HEK293 (cell line): Measurements from ENCODE around the gene THSD4.
A peak's percentile ranks its signal among the peaks of the same experiment; 100 is the strongest.

ENCODE experiments used
- CTCF ChIP-seq: fragments of 450-650 bp; formaldehyde crosslinking; IDR thresholded peaks from 2 replicates; pipeline ENCODE4 v1.5.1; 2016; ENCODE audit warnings: missing biosample characterization, missing genetic modification characterization
- GLI2 ChIP-seq: fragments of 450-650 bp; formaldehyde crosslinking; IDR thresholded peaks from 2 replicates; pipeline ENCODE4; 2017; ENCODE audit warnings: missing biosample characterization, missing genetic modification characterization, low read depth, borderline replicate concordance
- INSM2 ChIP-seq: fragments of 450-650 bp; formaldehyde crosslinking; IDR thresholded peaks from 2 replicates; pipeline ENCODE4 v1.5.1; 2016; ENCODE audit warnings: missing biosample characterization, missing genetic modification characterization
- KLF7 ChIP-seq: fragments of 450-650 bp; formaldehyde crosslinking; IDR thresholded peaks from 2 replicates; pipeline ENCODE4 v1.5.1; 2016; ENCODE audit warnings: missing biosample characterization, missing genetic modification characterization, borderline replicate concordance
- PRDM1 ChIP-seq: fragments of 450-650 bp; formaldehyde crosslinking; IDR thresholded peaks from 2 replicates; pipeline ENCODE4; 2016; ENCODE audit warnings: missing biosample characterization, missing genetic modification characterization
- SP7 ChIP-seq: fragments of 450-650 bp; formaldehyde crosslinking; IDR thresholded peaks from 2 replicates; pipeline ENCODE4 v1.5.1; 2016; ENCODE audit warnings: missing biosample characterization, missing genetic modification characterization
- ZNF121 ChIP-seq: fragments of 450-650 bp; formaldehyde crosslinking; IDR thresholded peaks from 2 replicates; pipeline ENCODE4 v1.5.1; 2016; ENCODE audit warnings: missing biosample characterization, missing genetic modification characterization
- ZNF155 ChIP-seq: fragments of 450-650 bp; formaldehyde crosslinking; IDR thresholded peaks from 2 replicates; pipeline ENCODE4 v1.5.1; 2016; ENCODE audit warnings: missing biosample characterization, missing genetic modification characterization
- ZNF16 ChIP-seq: fragments of 450-650 bp; formaldehyde crosslinking; IDR thresholded peaks from 2 replicates; pipeline ENCODE4 v1.5.1; 2016; ENCODE audit warnings: low read depth, missing biosample characterization, missing genetic modification characterization
- ZNF18 ChIP-seq: fragments of 450-650 bp; formaldehyde crosslinking; IDR thresholded peaks from 2 replicates; pipeline ENCODE4 v1.5.1; 2016; ENCODE audit warnings: missing biosample characterization, missing genetic modification characterization
- ZNF211 ChIP-seq: fragments of 450-650 bp; formaldehyde crosslinking; IDR thresholded peaks from 2 replicates; pipeline ENCODE4 v1.5.1; 2016; ENCODE audit warnings: low read depth, missing biosample characterization, missing genetic modification characterization
- ZNF239 ChIP-seq: fragments of 450-650 bp; formaldehyde crosslinking; IDR thresholded peaks from 2 replicates; pipeline ENCODE4 v1.5.1; 2016; ENCODE audit warnings: missing biosample characterization, missing genetic modification characterization
- ZNF248 ChIP-seq: fragments of 450-650 bp; formaldehyde crosslinking; IDR thresholded peaks from 2 replicates; pipeline ENCODE4 v1.5.1; 2017; ENCODE audit warnings: missing biosample characterization, missing genetic modification characterization
- ZNF302 ChIP-seq: fragments of 450-650 bp; formaldehyde crosslinking; IDR thresholded peaks from 2 replicates; pipeline ENCODE4 v1.5.1; 2016; ENCODE audit warnings: missing biosample characterization, missing genetic modification characterization, low read depth
- ZNF350 ChIP-seq: fragments of 450-650 bp; formaldehyde crosslinking; IDR thresholded peaks from 2 replicates; pipeline ENCODE4 v1.5.0; 2017; ENCODE audit warnings: missing biosample characterization, mild to moderate bottlenecking, missing genetic modification characterization
- ZNF629 ChIP-seq: fragments of 450-650 bp; formaldehyde crosslinking; IDR thresholded peaks from 2 replicates; pipeline ENCODE4 v1.5.1; 2017; ENCODE audit warnings: missing biosample characterization, missing genetic modification characterization
- ZNF677 ChIP-seq: fragments of 450-650 bp; IDR thresholded peaks from 2 replicates; pipeline ENCODE4 v1.5.0; 2018; ENCODE audit warnings: missing biosample characterization, mild to moderate bottlenecking, missing genetic modification characterization, moderate library complexity
- ZNF747 ChIP-seq: fragments of 450-650 bp; formaldehyde crosslinking; IDR thresholded peaks from 2 replicates; pipeline ENCODE4 v1.5.1; 2016; ENCODE audit warnings: missing biosample characterization, missing genetic modification characterization
- TF ChIP-seq, protein P1 (sequence below): fragments of 450-650 bp; formaldehyde crosslinking; IDR thresholded peaks from 2 replicates; pipeline ENCODE4 v1.5.1; 2016; ENCODE audit warnings: missing biosample characterization, missing genetic modification characterization, low read depth
- TF ChIP-seq, protein P2 (sequence below): fragments of 450-650 bp; formaldehyde crosslinking; IDR thresholded peaks from 2 replicates; pipeline ENCODE4 v1.5.1; 2016; ENCODE audit warnings: missing biosample characterization, missing genetic modification characterization
- TF ChIP-seq, protein P3 (sequence below): fragments of 450-650 bp; formaldehyde crosslinking; IDR thresholded peaks from 2 replicates; pipeline ENCODE4 v1.5.1; 2016; ENCODE audit warnings: missing biosample characterization, missing genetic modification characterization
- TF ChIP-seq, protein P4 (sequence below): fragments of 450-650 bp; formaldehyde crosslinking; IDR thresholded peaks from 2 replicates; pipeline ENCODE4 v1.5.1; 2016; ENCODE audit warnings: missing biosample characterization, missing genetic modification characterization
- TF ChIP-seq, protein P5 (sequence below): fragments of 450-650 bp; IDR thresholded peaks from 2 replicates; pipeline ENCODE4 v1.5.1; 2018; ENCODE audit warnings: missing biosample characterization, mild to moderate bottlenecking, missing genetic modification characterization

THSD4 gene

GRCh38 chr15:71278989-71279756, 163.9 kb downstream of the THSD4 start (continued):
- TF ChIP-seq, protein P1, sequence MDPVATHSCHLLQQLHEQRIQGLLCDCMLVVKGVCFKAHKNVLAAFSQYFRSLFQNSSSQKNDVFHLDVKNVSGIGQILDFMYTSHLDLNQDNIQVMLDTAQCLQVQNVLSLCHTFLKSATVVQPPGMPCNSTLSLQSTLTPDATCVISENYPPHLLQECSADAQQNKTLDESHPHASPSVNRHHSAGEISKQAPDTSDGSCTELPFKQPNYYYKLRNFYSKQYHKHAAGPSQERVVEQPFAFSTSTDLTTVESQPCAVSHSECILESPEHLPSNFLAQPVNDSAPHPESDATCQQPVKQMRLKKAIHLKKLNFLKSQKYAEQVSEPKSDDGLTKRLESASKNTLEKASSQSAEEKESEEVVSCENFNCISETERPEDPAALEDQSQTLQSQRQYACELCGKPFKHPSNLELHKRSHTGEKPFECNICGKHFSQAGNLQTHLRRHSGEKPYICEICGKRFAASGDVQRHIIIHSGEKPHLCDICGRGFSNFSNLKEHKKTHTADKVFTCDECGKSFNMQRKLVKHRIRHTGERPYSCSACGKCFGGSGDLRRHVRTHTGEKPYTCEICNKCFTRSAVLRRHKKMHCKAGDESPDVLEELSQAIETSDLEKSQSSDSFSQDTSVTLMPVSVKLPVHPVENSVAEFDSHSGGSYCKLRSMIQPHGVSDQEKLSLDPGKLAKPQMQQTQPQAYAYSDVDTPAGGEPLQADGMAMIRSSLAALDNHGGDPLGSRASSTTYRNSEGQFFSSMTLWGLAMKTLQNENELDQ = no peak
- TF ChIP-seq KLF7 (tag by site-specific recombination) = peak; percentile 88; the same call in 1 of the 2 replicates
- TF ChIP-seq GLI2 = peak; percentile 92; the same call in 1 of the 2 replicates
- peak; percentile 99 for TF ChIP-seq SP7 (tag by site-specific recombination)
- no peak; the same call in 1 of the 2 replicates for TF ChIP-seq ZNF302 (tag by site-specific recombination)
- TF ChIP-seq PRDM1 (tag by site-specific recombination) = peak; percentile 95
- TF ChIP-seq ZNF677 (tag by site-specific recombination) = no peak
- peak; percentile 99 for TF ChIP-seq ZNF629 (tag by site-specific recombination)
- TF ChIP-seq, protein P2, sequence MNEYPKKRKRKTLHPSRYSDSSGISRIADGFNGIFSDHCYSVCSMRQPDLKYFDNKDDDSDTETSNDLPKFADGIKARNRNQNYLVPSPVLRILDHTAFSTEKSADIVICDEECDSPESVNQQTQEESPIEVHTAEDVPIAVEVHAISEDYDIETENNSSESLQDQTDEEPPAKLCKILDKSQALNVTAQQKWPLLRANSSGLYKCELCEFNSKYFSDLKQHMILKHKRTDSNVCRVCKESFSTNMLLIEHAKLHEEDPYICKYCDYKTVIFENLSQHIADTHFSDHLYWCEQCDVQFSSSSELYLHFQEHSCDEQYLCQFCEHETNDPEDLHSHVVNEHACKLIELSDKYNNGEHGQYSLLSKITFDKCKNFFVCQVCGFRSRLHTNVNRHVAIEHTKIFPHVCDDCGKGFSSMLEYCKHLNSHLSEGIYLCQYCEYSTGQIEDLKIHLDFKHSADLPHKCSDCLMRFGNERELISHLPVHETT (tag by site-specific recombination) = peak; percentile 96
- peak; percentile 87 for TF ChIP-seq ZNF18 (tag by site-specific recombination)
- peak; percentile 98 for TF ChIP-seq INSM2 (tag by site-specific recombination)
- no peak for TF ChIP-seq ZNF350 (tag by site-specific recombination)
- no peak for TF ChIP-seq ZNF248
- TF ChIP-seq ZNF121 (tag by site-specific recombination) = no peak
- TF ChIP-seq ZNF155 (tag by site-specific recombination) = no peak
- no peak for TF ChIP-seq ZNF747 (tag by site-specific recombination)
- no peak for TF ChIP-seq ZNF16 (tag by site-specific recombination)
- TF ChIP-seq, protein P3, sequence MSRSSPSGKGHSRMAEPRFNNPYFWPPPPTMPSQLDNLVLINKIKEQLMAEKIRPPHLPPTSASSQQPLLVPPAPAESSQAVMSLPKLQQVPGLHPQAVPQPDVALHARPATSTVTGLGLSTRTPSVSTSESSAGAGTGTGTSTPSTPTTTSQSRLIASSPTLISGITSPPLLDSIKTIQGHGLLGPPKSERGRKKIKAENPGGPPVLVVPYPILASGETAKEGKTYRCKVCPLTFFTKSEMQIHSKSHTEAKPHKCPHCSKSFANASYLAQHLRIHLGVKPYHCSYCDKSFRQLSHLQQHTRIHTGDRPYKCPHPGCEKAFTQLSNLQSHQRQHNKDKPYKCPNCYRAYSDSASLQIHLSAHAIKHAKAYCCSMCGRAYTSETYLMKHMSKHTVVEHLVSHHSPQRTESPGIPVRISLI = no peak
- no peak; the same call in 1 of the 2 replicates for TF ChIP-seq ZNF239 (tag by site-specific recombination)
- no peak for TF ChIP-seq ZNF211
- TF ChIP-seq, protein P4, sequence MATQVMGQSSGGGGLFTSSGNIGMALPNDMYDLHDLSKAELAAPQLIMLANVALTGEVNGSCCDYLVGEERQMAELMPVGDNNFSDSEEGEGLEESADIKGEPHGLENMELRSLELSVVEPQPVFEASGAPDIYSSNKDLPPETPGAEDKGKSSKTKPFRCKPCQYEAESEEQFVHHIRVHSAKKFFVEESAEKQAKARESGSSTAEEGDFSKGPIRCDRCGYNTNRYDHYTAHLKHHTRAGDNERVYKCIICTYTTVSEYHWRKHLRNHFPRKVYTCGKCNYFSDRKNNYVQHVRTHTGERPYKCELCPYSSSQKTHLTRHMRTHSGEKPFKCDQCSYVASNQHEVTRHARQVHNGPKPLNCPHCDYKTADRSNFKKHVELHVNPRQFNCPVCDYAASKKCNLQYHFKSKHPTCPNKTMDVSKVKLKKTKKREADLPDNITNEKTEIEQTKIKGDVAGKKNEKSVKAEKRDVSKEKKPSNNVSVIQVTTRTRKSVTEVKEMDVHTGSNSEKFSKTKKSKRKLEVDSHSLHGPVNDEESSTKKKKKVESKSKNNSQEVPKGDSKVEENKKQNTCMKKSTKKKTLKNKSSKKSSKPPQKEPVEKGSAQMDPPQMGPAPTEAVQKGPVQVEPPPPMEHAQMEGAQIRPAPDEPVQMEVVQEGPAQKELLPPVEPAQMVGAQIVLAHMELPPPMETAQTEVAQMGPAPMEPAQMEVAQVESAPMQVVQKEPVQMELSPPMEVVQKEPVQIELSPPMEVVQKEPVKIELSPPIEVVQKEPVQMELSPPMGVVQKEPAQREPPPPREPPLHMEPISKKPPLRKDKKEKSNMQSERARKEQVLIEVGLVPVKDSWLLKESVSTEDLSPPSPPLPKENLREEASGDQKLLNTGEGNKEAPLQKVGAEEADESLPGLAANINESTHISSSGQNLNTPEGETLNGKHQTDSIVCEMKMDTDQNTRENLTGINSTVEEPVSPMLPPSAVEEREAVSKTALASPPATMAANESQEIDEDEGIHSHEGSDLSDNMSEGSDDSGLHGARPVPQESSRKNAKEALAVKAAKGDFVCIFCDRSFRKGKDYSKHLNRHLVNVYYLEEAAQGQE = no peak
- TF ChIP-seq CTCF (tag by site-specific recombination) = no peak
- TF ChIP-seq, protein P5, sequence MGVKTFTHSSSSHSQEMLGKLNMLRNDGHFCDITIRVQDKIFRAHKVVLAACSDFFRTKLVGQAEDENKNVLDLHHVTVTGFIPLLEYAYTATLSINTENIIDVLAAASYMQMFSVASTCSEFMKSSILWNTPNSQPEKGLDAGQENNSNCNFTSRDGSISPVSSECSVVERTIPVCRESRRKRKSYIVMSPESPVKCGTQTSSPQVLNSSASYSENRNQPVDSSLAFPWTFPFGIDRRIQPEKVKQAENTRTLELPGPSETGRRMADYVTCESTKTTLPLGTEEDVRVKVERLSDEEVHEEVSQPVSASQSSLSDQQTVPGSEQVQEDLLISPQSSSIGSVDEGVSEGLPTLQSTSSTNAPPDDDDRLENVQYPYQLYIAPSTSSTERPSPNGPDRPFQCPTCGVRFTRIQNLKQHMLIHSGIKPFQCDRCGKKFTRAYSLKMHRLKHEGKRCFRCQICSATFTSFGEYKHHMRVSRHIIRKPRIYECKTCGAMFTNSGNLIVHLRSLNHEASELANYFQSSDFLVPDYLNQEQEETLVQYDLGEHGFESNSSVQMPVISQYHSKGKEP (tag by site-specific recombination) = peak; percentile 81
